ENCODE measurements around the gene HMGCL. TPM values are rescaled to one million over a fixed set of nuclear protein-coding genes. Genes with fewer than 3 reads are reported as not detected.

Gene HMGCL
- total RNA-seq, 1 experiment from 2014 or later = 28.2 TPM

DNA sequence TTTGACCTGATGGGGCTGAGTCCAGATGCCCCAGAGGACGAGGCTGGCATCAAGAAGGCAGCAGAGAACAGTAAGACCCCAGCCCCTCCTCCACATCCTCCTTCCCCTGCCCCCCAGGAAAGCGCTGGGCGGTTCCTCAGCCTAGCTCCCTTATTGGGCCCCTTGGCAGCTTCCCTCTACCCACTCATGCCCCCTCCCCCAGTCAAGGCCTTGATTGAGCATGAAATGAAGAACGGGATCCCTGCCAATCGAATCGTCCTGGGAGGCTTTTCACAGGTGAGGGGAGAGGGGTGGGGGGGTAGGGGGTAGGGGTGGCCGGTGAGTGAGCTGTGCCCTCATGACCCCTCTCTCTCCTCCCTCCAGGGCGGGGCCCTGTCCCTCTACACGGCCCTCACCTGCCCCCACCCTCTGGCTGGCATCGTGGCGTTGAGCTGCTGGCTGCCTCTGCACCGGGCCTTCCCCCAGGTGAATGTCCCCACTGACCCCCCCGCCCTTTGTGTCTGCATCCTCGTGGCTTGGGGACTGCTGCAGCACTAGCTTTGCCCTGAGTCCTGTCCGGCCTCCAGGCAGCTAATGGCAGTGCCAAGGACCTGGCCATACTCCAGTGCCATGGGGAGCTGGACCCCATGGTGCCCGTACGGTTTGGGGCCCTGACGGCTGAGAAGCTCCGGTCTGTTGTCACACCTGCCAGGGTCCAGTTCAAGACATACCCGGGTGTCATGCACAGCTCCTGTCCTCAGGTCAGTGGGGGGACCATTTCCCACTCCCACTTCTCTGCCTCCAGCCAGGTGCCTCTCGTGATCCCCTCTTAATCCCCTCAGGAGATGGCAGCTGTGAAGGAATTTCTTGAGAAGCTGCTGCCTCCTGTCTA, 31.1 kb downstream of the HMGCL start:
- H3K9me3 ChIP-seq (ENCODE audit: low read length) = no peaks in the 10 kb centered on the region
- H3K79me2 ChIP-seq (ENCODE audit: low read length) = peaks cover 32% of the 10 kb centered on the region
- H4K20me1 ChIP-seq (ENCODE audit: low read length) = no peaks in the 10 kb centered on the region
- ChIA-PET CTCF (interaction anchor here (0.8 kb wide), 1 partner anchor 22 kb away, joined by 4 read pairs; no protein-coding TSS in a partner anchor), POLR2A (ENCODE audit: unreplicated experiment) (no interaction called here)
- H3K4me1 ChIP-seq (ENCODE audit: insufficient read depth, low read length) = peaks cover 27% of the 10 kb centered on the region
- no peak overlapping the region for H3K27ac ChIP-seq (ENCODE audit: low read length)
- no peak overlapping the region for H3K4me2 ChIP-seq (ENCODE audit: low read length)
- intact Hi-C loops (cut with micrococcal nuclease) = no loop called here
- no peak for ATAC-seq
- H3K9ac ChIP-seq (ENCODE audit: low read length) = no peak overlapping the region
- peaks cover 14% of the 10 kb centered on the region for H3K36me3 ChIP-seq (ENCODE audit: low read depth, low read length)
- no peaks in the 10 kb centered on the region for H3K9me2 ChIP-seq (replicated peaks; ENCODE audit: low read length)
- H3F3A ChIP-seq (ENCODE audit: low read length, unreplicated experiment) = peaks cover 13% of the 10 kb centered on the region
- no peak for TF ChIP-seq CTCF (conservative IDR thresholded peaks at IDR 0.05; ENCODE audit: low read depth, low read length)
- TF ChIP-seq EZH2phosphoT487 (IDR thresholded peaks at IDR 0.05; ENCODE audit: borderline replicate concordance, low read length) = no peak
- TF ChIP-seq EZH2 (IDR thresholded peaks at IDR 0.05; ENCODE audit: low read length, unreplicated experiment) = no peak
- H2AFZ ChIP-seq (ENCODE audit: low read length) = no peak overlapping the region
- no peak for DNase-seq
- BruUV-seq (replicated peaks) = no TSS peak
- no peak overlapping the region for H3K4me3 ChIP-seq (ENCODE audit: low read length)
- no peaks in the 10 kb centered on the region for H3K27me3 ChIP-seq (ENCODE audit: low read length)

- ChIA-PET CTCF (no interaction called here), POLR2A (ENCODE audit: unreplicated experiment) (no interaction called here)
- BruUV-seq (replicated peaks) = no TSS peak
- Histone ChIP-seq H3K27ac (ENCODE audit: low read length) (no peak overlapping the region), H3F3A (ENCODE audit: low read length, unreplicated experiment) (peaks cover 13% of the 10 kb centered on the region), H2AFZ (ENCODE audit: low read length) (no peak overlapping the region), H3K9me3 (ENCODE audit: low read length) (no peaks in the 10 kb centered on the region), H3K9me2 (replicated peaks; ENCODE audit: low read length) (no peaks in the 10 kb centered on the region), H3K4me3 (ENCODE audit: low read length) (peak overlapping the region; percentile 100), H3K79me2 (ENCODE audit: low read length) (peaks cover 27% of the 10 kb centered on the region), H3K4me1 (ENCODE audit: insufficient read depth, low read length) (peaks cover 24% of the 10 kb centered on the region), H3K9ac (ENCODE audit: low read length) (no peak overlapping the region), H3K27me3 (ENCODE audit: low read length) (no peaks in the 10 kb centered on the region), H4K20me1 (ENCODE audit: low read length) (no peaks in the 10 kb centered on the region), H3K4me2 (ENCODE audit: low read length) (peak overlapping the region; percentile 100), H3K36me3 (ENCODE audit: low read depth, low read length) (peaks cover 14% of the 10 kb centered on the region)
- ATAC-seq (no peak), DNase-seq (no peak)
- no peak for TF ChIP-seq EZH2phosphoT487 (IDR thresholded peaks at IDR 0.05; ENCODE audit: borderline replicate concordance, low read length)
- TF ChIP-seq EZH2 (IDR thresholded peaks at IDR 0.05; ENCODE audit: low read length, unreplicated experiment) = no peak
- no peak for TF ChIP-seq CTCF (conservative IDR thresholded peaks at IDR 0.05; ENCODE audit: low read depth, low read length)
- intact Hi-C loops (cut with micrococcal nuclease) = no loop called here
Measured at GRCh38 chr1:23793018-23793781, 32.0 kb downstream of the HMGCL start.

Measured in PC-3 (cell line).